Measurements from ENCODE around the gene TMEM129. TPM values are rescaled to one million over a fixed set of nuclear protein-coding genes. Genes with fewer than 3 reads are reported as not detected.

TMEM129 gene, protein sequence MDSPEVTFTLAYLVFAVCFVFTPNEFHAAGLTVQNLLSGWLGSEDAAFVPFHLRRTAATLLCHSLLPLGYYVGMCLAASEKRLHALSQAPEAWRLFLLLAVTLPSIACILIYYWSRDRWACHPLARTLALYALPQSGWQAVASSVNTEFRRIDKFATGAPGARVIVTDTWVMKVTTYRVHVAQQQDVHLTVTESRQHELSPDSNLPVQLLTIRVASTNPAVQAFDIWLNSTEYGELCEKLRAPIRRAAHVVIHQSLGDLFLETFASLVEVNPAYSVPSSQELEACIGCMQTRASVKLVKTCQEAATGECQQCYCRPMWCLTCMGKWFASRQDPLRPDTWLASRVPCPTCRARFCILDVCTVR
- 10 to 100 TPM; 29.0 to 43.4 TPM for total RNA-seq

GRCh38 chr4:1721003-1721665, at the start of gene TMEM129, which contains the start of gene TACC3:
Gene TMEM129 (minus strand): TSS chr4:1721323. CDS start chr4:1720837, 486 bp downstream.
Gene TACC3 (plus strand): TSS chr4:1721521. CDS start chr4:1723422, 1,901 bp downstream.

DNA sequence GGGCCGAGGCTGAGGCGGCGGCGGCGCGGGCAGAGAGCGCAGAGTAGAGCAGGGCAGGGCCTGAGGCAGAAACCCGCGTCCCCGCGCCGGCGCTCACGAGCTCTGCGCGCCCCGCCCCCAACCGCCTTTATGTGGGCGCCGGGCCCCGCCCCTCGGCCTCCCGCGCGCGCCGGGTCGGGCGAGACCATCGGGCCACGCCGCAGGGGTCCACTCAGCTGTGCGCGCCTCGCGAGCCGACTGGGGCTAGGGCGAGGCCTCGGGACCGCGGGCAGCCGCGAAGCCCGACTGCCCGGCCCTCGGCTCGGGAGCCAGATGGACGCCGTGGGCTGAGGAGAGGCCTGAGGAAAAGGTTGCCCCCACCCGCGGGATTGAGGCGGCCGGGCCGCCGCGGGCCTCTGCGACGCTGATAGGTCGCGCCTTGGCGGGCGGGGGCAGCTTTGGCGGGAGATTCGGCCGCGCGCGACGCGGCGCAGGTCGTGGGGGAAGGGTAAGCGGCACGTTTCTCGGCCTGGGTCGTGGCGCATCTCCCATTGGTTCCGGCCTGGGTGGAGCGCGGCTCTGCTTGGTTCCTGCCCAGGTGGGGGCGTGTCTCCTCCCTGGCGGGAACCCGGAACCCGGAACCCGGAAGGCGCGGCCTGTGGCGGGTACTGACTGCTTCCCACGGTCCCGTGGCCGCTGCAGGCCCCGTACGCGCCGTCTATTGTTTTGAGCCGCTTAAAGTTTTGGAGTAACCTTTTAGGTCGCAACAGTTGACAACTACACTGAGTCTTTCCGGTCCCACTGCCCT, 8.7 kb downstream of the TMEM129 start, which contains the start of gene SLBP:
Gene SLBP (minus strand): TSS at position 104 of the 787 bp plus-strand sequence. CDS start 131 bp downstream, outside the sequence.

GRCh38 chr4:1683736-1684505, 37.2 kb downstream of the TMEM129 start, which contains the start of gene FAM53A:
Gene FAM53A (minus strand): TSS chr4:1684313. CDS start chr4:1668741, 15,572 bp downstream.

Small RNAs within 50 kb of the gene (small RNA-seq; reads per million reads assigned to genes)
- 0 reads per million in 2 donors for gene RF00019

Other genes starting within 250 kb of the TMEM129 start
- gene FAM53A, start 37.0 kb downstream of the TMEM129 start, total RNA-seq = 1 to 10 TPM; 3.1 to 5.0 TPM
- gene SLBP, start 9.0 kb downstream of the TMEM129 start, total RNA-seq = 10 to 100 TPM; 54.4 to 91.2 TPM
- 10 to 100 TPM; 10.7 to 22.6 TPM for gene TACC3, start 198 bp upstream of the TMEM129 start, total RNA-seq
- under 1 TPM; under 0.01 TPM for gene FGFR3, start 72.0 kb upstream of the TMEM129 start, total RNA-seq
- 10 to 100 TPM; 77.4 to 95.9 TPM for gene LETM1, start 134.8 kb upstream of the TMEM129 start, total RNA-seq
- 10 to 100 TPM; 33.4 to 54.9 TPM for gene NSD2, start 150.1 kb upstream of the TMEM129 start, total RNA-seq

Measured in melanocyte of skin (primary cell).